ENCODE results near the gene KTI12.
"Not testable (repeated sequence)": the region's sequence is repeated elsewhere in the genome, so short reads cannot be mapped to it uniquely, and the experiment has no call there.

Gene KTI12

GRCh38 chr1:52056163-52056936 lies 22.7 kb upstream of the KTI12 start, which contains the start of gene BTF3L4:
Gene BTF3L4, plus strand, starts transcription at chr1:52056295. Its CDS starts 3,553 bp downstream, at chr1:52059848.
- Mint-ChIP-seq H3K4me1 (peaks cover 52% of the 10 kb centered on the region), H3K4me3 (peak within 1 kb of the TSS; percentile 97), H3K9me3 (no peaks in the 10 kb centered on the region), H3K27ac (peak within 1 kb of the TSS; percentile 97), H3K36me3 (ENCODE audit: low read depth) (peaks cover 37% of the 10 kb centered on the region), H3K27me3 (ENCODE audit: low read depth, poor library complexity) (peaks cover 3% of the 10 kb centered on the region)
- peak; percentile 93 for DNase-seq
- no peak for TF ChIP-seq CTCF (IDR thresholded peaks at IDR 0.05)

GRCh38 chr1:52055866-52056162 lies 22.2 kb upstream of the KTI12 start:
- H3K27me3 Mint-ChIP-seq (ENCODE audit: low read depth, poor library complexity): peaks cover 3% of the 10 kb centered on the region
- H3K36me3 Mint-ChIP-seq (ENCODE audit: low read depth): peaks cover 37% of the 10 kb centered on the region

GRCh38 chr1:52055066-52055865 lies 21.7 kb upstream of the KTI12 start, which contains the start of gene TXNDC12:
Gene TXNDC12, minus strand, starts transcription at chr1:52055191. Its CDS starts 95 bp downstream, at chr1:52055096.
- Mint-ChIP-seq H3K9me3 (no peaks in the 10 kb centered on the region), H3K36me3 (ENCODE audit: low read depth) (peaks cover 32% of the 10 kb centered on the region), H3K4me1 (peaks cover 52% of the 10 kb centered on the region), H3K4me3 (peak within 1 kb of the TSS; percentile 97), H3K27ac (peak within 1 kb of the TSS; percentile 84), H3K27me3 (ENCODE audit: low read depth, poor library complexity) (peaks cover 3% of the 10 kb centered on the region)
- no peak for TF ChIP-seq CTCF (IDR thresholded peaks at IDR 0.05)
- DNase-seq: peak; percentile 69

More at GRCh38 chr1:52055866-52056162, 22.2 kb upstream of the KTI12 start:
- Mint-ChIP-seq H3K27ac (peak overlapping the region; percentile 84), H3K4me3 (peak overlapping the region; percentile 97), H3K9me3 (no peaks in the 10 kb centered on the region), H3K4me1 (peaks cover 52% of the 10 kb centered on the region)
- no peak for TF ChIP-seq CTCF (IDR thresholded peaks at IDR 0.05)
- no peak for DNase-seq

- DNase-seq: no peak
- no peaks in the 10 kb centered on the region for H3K9me3 Mint-ChIP-seq
- H3K4me3 Mint-ChIP-seq: peak overlapping the region; percentile 97
- H3K4me1 Mint-ChIP-seq: peaks cover 52% of the 10 kb centered on the region
- peak overlapping the region; percentile 84 for H3K27ac Mint-ChIP-seq
- no peak for TF ChIP-seq CTCF (IDR thresholded peaks at IDR 0.05)
- peaks cover 3% of the 10 kb centered on the region for H3K27me3 Mint-ChIP-seq (ENCODE audit: low read depth, poor library complexity)
- H3K36me3 Mint-ChIP-seq (ENCODE audit: low read depth): peaks cover 25% of the 10 kb centered on the region
These were observed 21.0 kb upstream of the KTI12 start for GRCh38 chr1:52054496-52055065.

GRCh38 chr1:52053862-52054261 lies 20.3 kb upstream of the KTI12 start:
- no peak for TF ChIP-seq CTCF (IDR thresholded peaks at IDR 0.05)
- H3K4me1 Mint-ChIP-seq: peaks cover 47% of the 10 kb centered on the region
- peak overlapping the region; percentile 97 for H3K4me3 Mint-ChIP-seq
- H3K27ac Mint-ChIP-seq: no peak overlapping the region
- H3K9me3 Mint-ChIP-seq: no peaks in the 10 kb centered on the region
- H3K27me3 Mint-ChIP-seq (ENCODE audit: low read depth, poor library complexity): peaks cover 3% of the 10 kb centered on the region
- DNase-seq: no peak
- H3K36me3 Mint-ChIP-seq (ENCODE audit: low read depth): peaks cover 19% of the 10 kb centered on the region

- not testable (repeated sequence) for H3K9me3 Mint-ChIP-seq; H3K27me3 Mint-ChIP-seq (ENCODE audit: low read depth, poor library complexity); DNase-seq; H3K27ac Mint-ChIP-seq; H3K4me3 Mint-ChIP-seq
- Mint-ChIP-seq H3K4me1 (peaks cover 23% of the 10 kb centered on the region), H3K36me3 (ENCODE audit: low read depth) (peaks cover 45% of the 10 kb centered on the region)
These were observed 15.7 kb upstream of the KTI12 start for GRCh38 chr1:52049337-52049736.

- H3K36me3 Mint-ChIP-seq (ENCODE audit: low read depth): peaks cover 37% of the 10 kb centered on the region
- not testable (repeated sequence) for H3K27ac Mint-ChIP-seq; H3K4me3 Mint-ChIP-seq; H3K4me1 Mint-ChIP-seq; DNase-seq; H3K9me3 Mint-ChIP-seq; H3K27me3 Mint-ChIP-seq (ENCODE audit: low read depth, poor library complexity)
These were observed 12.1 kb upstream of the KTI12 start for GRCh38 chr1:52045666-52046195.

Measured in nephron progenitor cell (in vitro differentiated cells).